NCI-H748 (cell line): Measurements from ENCODE around the gene RYR1.
"Not testable (repeated sequence)": the region's sequence is repeated elsewhere in the genome, so short reads cannot be mapped to it uniquely, and the experiment has no call there.

ENCODE experiments used
- DNase-seq: peaks from one replicate; lab custom pipeline; 2025; ENCODE audit not compliant: unreplicated experiment; lab: John Stamatoyannopoulos, UW

The RYR1 gene

GRCh38 chr19:38488096-38488495, 54.6 kb downstream of the RYR1 start:
- no peak for DNase-seq

GRCh38 chr19:38488776-38489481, 55.4 kb downstream of the RYR1 start:
- no peak for DNase-seq

- DNase-seq = no peak
These were observed 57.4 kb downstream of the RYR1 start for GRCh38 chr19:38490861-38491260.

DNA sequence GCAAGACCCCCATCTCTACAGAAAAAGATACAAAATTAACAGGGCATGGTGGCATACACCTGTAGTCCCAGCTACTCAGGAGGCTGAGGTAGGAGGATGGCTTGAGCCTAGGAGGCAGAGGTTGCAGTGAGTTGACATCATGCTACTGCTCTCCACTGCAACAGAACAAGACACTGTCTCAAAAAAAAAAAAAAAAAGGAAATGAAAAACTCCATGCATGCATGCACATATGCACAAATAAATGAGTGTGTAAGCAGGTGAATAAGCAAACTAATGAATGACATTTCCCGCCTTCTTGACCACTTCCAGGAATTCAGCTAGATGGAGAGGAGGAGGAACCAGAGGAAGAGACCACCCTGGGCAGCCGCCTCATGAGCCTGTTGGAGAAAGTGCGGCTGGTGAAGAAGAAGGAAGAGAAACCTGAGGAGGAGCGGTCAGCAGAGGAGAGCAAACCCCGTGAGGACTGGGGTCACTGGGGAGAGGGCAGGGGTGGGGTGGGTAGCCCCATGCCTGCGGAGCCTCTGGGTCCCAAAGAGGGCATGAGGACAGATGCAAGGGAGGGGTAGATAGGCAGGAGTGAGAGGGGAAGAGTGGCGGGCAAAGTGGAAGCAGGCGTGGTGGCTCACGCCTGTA, 58.8 kb downstream of the RYR1 start:
- no peak for DNase-seq

- DNase-seq = no peak
These were observed 60.9 kb downstream of the RYR1 start for GRCh38 chr19:38494379-38494778.

DNA sequence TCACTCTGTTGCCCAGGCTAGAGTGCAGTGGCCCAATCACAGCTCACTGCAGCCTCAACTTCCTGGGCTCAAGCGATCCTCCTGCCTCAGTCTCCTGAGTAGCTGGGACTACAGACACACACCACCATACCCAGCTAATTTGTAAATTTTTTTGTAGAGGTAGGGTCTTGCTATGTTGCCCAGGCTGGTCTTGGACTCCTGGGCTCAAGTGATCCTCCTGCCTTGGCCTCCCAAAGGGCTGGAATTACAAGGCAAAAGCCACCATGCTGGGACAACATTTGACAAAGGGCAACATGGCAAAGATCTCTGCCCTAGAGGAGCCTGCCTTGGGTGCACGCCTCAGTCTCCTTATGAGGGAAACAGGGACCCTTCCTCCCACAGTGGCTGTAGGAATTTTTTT, 61.9 kb downstream of the RYR1 start:
- not testable (repeated sequence) for DNase-seq

DNA sequence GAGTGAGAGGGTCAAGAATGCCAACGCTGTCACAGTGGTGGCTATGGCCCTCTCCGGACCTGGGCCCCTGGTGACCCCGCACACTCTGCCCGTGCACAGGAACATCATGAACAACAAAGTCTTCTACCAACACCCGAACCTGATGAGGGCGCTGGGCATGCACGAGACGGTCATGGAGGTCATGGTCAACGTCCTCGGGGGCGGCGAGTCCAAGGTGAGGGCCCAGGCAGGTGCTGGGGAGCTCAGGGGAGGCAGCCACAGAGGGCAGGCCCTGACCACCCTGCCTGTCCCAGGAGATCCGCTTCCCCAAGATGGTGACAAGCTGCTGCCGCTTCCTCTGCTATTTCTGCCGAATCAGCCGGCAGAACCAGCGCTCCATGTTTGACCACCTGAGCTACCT, 62.6 kb downstream of the RYR1 start:
- no peak for DNase-seq

- DNase-seq = no peak
These were observed 63.4 kb downstream of the RYR1 start for GRCh38 chr19:38496603-38497487.

DNA sequence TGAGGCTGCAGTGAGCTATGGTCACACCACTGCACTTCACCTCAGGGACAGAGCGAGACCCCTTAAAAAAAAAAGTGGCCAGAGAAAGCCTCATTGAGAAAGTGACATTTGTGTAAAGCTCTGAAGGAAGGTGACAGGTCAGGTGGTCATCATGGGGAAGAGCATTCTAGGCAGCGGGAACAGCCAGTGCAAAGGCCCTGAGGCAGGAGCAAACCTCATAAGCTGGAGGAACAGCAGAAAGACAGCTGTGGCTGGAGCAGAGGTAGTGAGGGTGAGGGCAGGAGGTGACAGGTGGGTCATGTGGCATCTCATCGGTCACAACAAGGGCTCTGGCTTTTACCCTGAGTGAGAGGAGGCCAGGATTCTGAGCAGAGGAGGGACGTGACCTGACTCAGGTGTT, 64.4 kb downstream of the RYR1 start:
- DNase-seq = no peak

GRCh38 chr19:38499532-38499931, 66.0 kb downstream of the RYR1 start:
- no peak for DNase-seq

DNA sequence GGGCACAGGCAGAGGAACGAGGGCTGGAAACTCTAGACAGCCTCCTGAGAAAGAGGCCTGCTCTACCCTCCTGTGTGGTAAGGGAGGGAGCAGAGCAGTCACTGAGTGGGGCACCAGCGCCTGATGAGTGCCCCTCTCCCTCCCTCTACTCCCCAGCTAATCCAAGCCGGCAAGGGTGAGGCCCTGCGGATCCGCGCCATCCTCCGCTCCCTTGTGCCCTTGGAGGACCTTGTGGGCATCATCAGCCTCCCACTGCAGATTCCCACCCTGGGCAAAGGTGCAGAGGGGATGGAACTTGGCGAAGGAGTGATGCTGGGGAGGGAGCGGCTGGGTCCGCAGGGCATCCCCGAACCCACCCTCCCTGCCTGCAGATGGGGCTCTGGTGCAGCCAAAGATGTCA, 67.0 kb downstream of the RYR1 start:
- DNase-seq = no peak

DNA sequence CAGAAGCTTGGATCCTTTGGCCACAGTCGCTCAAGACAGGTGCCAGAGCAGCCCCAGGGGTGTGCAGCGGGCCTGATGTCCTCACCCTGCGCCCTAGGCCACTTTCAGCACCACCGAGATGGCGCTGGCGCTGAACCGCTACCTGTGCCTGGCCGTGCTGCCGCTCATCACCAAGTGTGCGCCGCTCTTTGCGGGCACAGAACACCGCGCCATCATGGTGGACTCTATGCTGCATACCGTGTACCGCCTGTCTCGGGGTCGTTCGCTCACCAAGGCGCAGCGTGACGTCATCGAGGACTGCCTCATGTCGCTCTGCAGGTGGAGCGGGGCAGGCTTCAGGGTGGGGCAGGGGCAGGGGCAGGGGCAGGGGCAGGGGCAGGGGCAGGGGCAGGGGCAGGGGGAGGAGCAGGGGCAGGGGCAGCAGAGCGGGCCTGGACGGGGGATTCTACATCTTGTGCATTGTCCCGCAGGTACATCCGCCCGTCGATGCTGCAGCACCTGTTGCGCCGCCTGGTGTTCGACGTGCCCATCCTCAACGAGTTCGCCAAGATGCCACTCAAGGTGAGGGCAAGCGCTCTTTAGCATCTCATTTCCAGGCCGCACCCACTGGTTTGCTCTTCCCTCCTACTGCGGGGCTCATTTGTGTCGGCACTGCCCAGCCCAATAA, 69.1 kb downstream of the RYR1 start:
- DNase-seq = peak; percentile 47

- no peak for DNase-seq
These were observed 69.6 kb downstream of the RYR1 start for GRCh38 chr19:38503077-38503410.

GRCh38 chr19:38505958-38506357, 72.5 kb downstream of the RYR1 start:
- DNase-seq = no peak

GRCh38 chr19:38506375-38506722, 72.9 kb downstream of the RYR1 start:
- no peak for DNase-seq

- DNase-seq = peak; percentile 91
These were observed 73.4 kb downstream of the RYR1 start for GRCh38 chr19:38506723-38507550.

DNA sequence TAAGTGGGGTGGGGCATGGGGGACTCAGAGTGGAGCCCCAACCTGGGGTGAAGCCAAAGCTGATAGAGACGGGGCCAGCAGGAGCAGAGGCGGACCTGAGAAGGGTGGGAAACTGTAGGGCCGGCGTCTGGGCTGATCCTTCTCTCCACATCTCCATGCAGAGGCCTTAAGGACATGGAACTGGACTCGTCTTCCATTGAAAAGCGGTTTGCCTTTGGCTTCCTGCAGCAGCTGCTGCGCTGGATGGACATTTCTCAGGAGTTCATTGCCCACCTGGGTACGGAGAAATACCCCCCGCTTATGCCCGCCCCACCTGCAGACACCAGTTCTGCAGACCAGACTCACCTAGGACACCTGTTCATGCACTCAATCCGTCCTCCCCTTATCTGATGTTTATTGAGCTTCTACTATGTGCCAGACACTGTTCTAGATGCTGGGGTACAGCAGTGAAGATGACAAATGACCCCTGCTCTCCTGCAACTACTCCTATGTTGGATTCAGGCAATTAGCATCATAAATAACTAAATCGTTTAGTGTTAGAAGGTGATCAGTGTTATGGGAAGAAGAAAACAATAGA, 74.1 kb downstream of the RYR1 start:
- peak; percentile 50 for DNase-seq

DNA sequence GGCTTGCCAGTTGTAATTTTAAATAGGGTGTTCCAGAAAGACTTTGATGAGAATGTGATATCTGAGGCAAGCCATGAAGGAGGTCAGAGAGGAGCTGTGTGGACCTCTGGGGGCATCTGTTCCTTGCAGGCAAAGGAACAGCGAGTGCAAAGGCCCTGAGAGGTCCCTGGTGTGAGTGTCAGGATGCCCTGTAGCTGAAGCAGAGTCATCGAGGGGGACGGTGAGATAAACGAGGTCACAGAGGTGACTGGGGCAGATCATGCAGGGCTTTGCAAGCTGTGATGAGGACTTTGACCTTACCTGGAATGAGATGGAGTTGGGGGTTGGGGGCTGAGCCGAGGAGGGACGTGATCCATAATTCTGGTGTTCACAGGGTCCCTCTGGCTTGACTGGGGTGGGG, 75.0 kb downstream of the RYR1 start:
- no peak for DNase-seq

DNA sequence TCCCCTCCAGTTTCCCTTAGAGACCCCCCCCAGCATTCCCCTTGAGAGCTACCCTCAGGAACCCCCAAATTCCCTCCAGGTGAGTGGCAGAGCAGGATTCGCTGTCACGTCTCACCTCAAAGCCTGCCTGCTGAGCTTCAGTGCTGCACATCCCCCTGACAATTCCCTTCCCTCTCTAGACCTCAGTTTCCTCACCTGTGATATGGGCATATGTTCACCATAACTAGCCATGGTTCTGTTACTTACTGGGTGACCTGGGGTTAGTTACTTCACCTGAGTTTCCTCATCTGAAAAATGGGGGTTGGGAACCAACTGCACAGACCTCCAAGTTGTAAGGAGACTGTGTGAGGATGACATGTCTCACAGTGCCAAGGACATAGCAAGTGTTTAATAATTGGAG, 75.5 kb downstream of the RYR1 start:
- no peak for DNase-seq

GRCh38 chr19:38511074-38511708, 77.7 kb downstream of the RYR1 start:
- no peak for DNase-seq
